SK-N-MC (cell line): Measurements from ENCODE around the gene CAPN5.

Experiments
- DNase-seq: peaks from one replicate; pipeline ENCODE4 v3.0.0-alpha.2; 2011; ENCODE audit warnings: low read depth, low spot score
- H3K27ac ChIP-seq: fragments of 200-600 bp; sonication (generic); 2 replicates; pipeline ENCODE4 v1.5.1; 2016; ENCODE audit warnings: mixed run types
- H3K36me3 ChIP-seq: fragments of 200-600 bp; sonication (generic); 2 replicates; pipeline ENCODE4 v1.6.1; 2017; ENCODE audit warnings: antibody characterized with exemption, low read length, mixed read lengths; ENCODE audit not compliant: insufficient read depth
- H3K4me3 ChIP-seq: fragments of 200-600 bp; sonication (generic); 2 replicates; pipeline ENCODE4 v1.5.1; 2016
- H3K9ac ChIP-seq: fragments of 200-600 bp; sonication (generic); 2 replicates; pipeline ENCODE4 v1.8.0; 2017; ENCODE audit warnings: mixed run types, mixed read lengths; ENCODE audit not compliant: insufficient read length
- H3K9me3 ChIP-seq: fragments of 200-600 bp; sonication (generic); 2 replicates; pipeline ENCODE4 v1.6.1; 2017; ENCODE audit warnings: low read depth, mild to moderate bottlenecking, antibody characterized with exemption, low read length, moderate library complexity, mixed read lengths
- EZH2 ChIP-seq: fragments of 200-600 bp; sonication (generic); IDR thresholded peaks from one replicate; pipeline ENCODE4 v1.6.1; 2017; ENCODE audit warnings: antibody characterized with exemption
- FOXP2 ChIP-seq: optimal IDR thresholded peaks from 2 replicates; pipeline ENCODE3; 2011; ENCODE audit warnings: mild to moderate bottlenecking, moderate library complexity; ENCODE audit not compliant: insufficient read depth; ENCODE audit errors: extremely low read length, control extremely low read depth
- POLR2AphosphoS5 ChIP-seq: IDR thresholded peaks from 2 replicates; pipeline ENCODE4 v1.6.1; 2012; ENCODE audit warnings: mild to moderate bottlenecking, low read depth, low read length, borderline replicate concordance

Gene CAPN5

GRCh38 chr11:77074205-77074604 is 7.4 kb downstream of the CAPN5 start:
- no peak for DNase-seq
- no peaks in the 10 kb centered on the region for H3K36me3 ChIP-seq
- H3K27ac ChIP-seq, result no peak overlapping the region
- H3K9ac ChIP-seq, result no peak overlapping the region
- H3K4me3 ChIP-seq, result no peak overlapping the region
- TF ChIP-seq EZH2 (no peak), POLR2AphosphoS5 (no peak), FOXP2 (no peak)
- H3K9me3 ChIP-seq, result no peaks in the 10 kb centered on the region

GRCh38 chr11:77074626-77075221 is 8.0 kb downstream of the CAPN5 start:
- Histone ChIP-seq H3K9me3 (no peaks in the 10 kb centered on the region), H3K4me3 (no peak overlapping the region), H3K9ac (no peak overlapping the region), H3K36me3 (no peaks in the 10 kb centered on the region), H3K27ac (no peak overlapping the region)
- DNase-seq, result no peak
- TF ChIP-seq FOXP2 (no peak), POLR2AphosphoS5 (no peak), EZH2 (no peak)

- no peak overlapping the region for H3K27ac ChIP-seq
Observed at GRCh38 chr11:77075425-77075905, 8.7 kb downstream of the CAPN5 start.

GRCh38 chr11:77079666-77080065 is 12.9 kb downstream of the CAPN5 start:
- Histone ChIP-seq H3K9me3 (no peaks in the 10 kb centered on the region), H3K36me3 (no peaks in the 10 kb centered on the region), H3K9ac (no peak overlapping the region), H3K4me3 (no peak overlapping the region), H3K27ac (no peak overlapping the region)
- no peak for DNase-seq
- TF ChIP-seq POLR2AphosphoS5 (no peak), EZH2 (no peak), FOXP2 (no peak)

More at GRCh38 chr11:77075425-77075905, 8.7 kb downstream of the CAPN5 start:
- no peak for DNase-seq
- H3K4me3 ChIP-seq, result no peak overlapping the region
- H3K9me3 ChIP-seq, result no peaks in the 10 kb centered on the region
- H3K9ac ChIP-seq, result no peak overlapping the region
- no peak for TF ChIP-seq POLR2AphosphoS5
- TF ChIP-seq EZH2, result no peak
- no peak for TF ChIP-seq FOXP2
- no peaks in the 10 kb centered on the region for H3K36me3 ChIP-seq

- Histone ChIP-seq H3K36me3 (no peaks in the 10 kb centered on the region), H3K27ac (no peak overlapping the region), H3K9ac (no peak overlapping the region), H3K4me3 (no peak overlapping the region), H3K9me3 (no peaks in the 10 kb centered on the region)
- TF ChIP-seq POLR2AphosphoS5 (no peak), EZH2 (no peak), FOXP2 (no peak)
- no peak for DNase-seq
Observed at GRCh38 chr11:77080643-77081210, 14.0 kb downstream of the CAPN5 start.

GRCh38 chr11:77081381-77081851 is 14.6 kb downstream of the CAPN5 start:
- TF ChIP-seq POLR2AphosphoS5 (no peak), FOXP2 (no peak), EZH2 (no peak)
- no peak overlapping the region for H3K4me3 ChIP-seq
- no peaks in the 10 kb centered on the region for H3K36me3 ChIP-seq
- H3K9ac ChIP-seq, result no peak overlapping the region
- no peak overlapping the region for H3K27ac ChIP-seq
- DNase-seq, result no peak
- H3K9me3 ChIP-seq, result no peaks in the 10 kb centered on the region

GRCh38 chr11:77081976-77082836 is 15.4 kb downstream of the CAPN5 start:
- TF ChIP-seq POLR2AphosphoS5 (no peak), EZH2 (no peak), FOXP2 (no peak)
- Histone ChIP-seq H3K4me3 (no peak overlapping the region), H3K9me3 (no peaks in the 10 kb centered on the region), H3K36me3 (no peaks in the 10 kb centered on the region), H3K9ac (no peak overlapping the region), H3K27ac (no peak overlapping the region)
- DNase-seq, result no peak

GRCh38 chr11:77082838-77083565 is 16.2 kb downstream of the CAPN5 start:
- DNase-seq, result no peak
- H3K9ac ChIP-seq, result no peak overlapping the region
- TF ChIP-seq EZH2 (no peak), POLR2AphosphoS5 (no peak), FOXP2 (no peak)

More at GRCh38 chr11:77082838-77083565, 16.2 kb downstream of the CAPN5 start:
- Histone ChIP-seq H3K36me3 (no peaks in the 10 kb centered on the region), H3K9me3 (no peaks in the 10 kb centered on the region), H3K4me3 (no peak overlapping the region), H3K27ac (no peak overlapping the region)
